ENCODE measurements around the gene DAP.

DNA sequence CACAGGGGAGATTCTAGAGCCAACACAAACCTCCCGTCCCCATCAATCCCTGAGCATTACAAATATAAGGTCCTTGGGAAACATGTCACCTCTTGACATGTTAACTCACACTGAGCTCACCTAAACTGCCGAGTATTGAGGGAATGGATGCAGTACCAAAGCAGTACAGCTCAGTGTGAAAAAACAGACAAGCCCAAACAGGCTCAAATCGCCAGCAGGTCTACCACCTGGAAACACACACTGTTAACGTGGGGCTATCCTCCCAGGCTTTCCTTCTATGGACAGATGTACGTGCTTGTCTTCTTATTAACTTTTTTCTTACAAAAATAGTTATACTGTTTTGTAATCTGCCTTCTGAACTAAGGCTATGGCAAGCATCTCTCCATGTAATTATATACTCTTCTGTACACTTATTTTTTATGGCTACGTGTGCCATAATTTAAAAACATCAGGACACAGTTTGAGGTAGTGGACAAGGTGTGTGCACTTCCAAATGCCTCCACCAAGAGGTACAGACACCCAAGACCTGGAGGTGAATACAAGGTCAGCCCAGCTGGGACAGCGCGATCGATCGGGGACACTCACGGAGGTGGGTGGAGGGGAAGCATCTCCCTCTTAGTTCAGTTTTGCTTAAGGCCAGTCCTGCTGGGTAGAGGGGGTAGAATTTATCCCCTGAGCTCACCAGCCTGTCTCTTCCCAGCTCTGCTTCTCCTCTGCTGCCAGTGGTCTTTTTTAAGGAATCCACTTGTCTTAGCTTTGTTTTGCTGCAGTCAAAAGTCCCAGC is 76.5 kb downstream of the DAP start:
- TF ChIP-seq, protein P1, sequence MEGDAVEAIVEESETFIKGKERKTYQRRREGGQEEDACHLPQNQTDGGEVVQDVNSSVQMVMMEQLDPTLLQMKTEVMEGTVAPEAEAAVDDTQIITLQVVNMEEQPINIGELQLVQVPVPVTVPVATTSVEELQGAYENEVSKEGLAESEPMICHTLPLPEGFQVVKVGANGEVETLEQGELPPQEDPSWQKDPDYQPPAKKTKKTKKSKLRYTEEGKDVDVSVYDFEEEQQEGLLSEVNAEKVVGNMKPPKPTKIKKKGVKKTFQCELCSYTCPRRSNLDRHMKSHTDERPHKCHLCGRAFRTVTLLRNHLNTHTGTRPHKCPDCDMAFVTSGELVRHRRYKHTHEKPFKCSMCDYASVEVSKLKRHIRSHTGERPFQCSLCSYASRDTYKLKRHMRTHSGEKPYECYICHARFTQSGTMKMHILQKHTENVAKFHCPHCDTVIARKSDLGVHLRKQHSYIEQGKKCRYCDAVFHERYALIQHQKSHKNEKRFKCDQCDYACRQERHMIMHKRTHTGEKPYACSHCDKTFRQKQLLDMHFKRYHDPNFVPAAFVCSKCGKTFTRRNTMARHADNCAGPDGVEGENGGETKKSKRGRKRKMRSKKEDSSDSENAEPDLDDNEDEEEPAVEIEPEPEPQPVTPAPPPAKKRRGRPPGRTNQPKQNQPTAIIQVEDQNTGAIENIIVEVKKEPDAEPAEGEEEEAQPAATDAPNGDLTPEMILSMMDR (IDR thresholded peaks at IDR 0.05) = no peak
- TF ChIP-seq SIN3A (IDR thresholded peaks at IDR 0.05; ENCODE audit: borderline replicate concordance, insufficient read depth, low read depth, low read length) (no peak), POLR2AphosphoS5 (IDR thresholded peaks at IDR 0.05; ENCODE audit: low read depth, low read length) (no peak), TCF7L2 (IDR thresholded peaks at IDR 0.05; ENCODE audit: low read depth, low read length) (no peak)
